HG03060 (cell line): ENCODE results near the gene NHLH2.

ENCODE experiments used
- ATAC-seq: cut with Tn5 transposase; IDR thresholded peaks from one replicate; pipeline ENCODE4 v1.9.1; 2021; ENCODE audit warnings: low read depth, moderate number of reproducible peaks; ENCODE audit not compliant: unreplicated experiment

Gene NHLH2

GRCh38 chr1:115839029-115839678, 1.8 kb downstream of the NHLH2 start:
- ATAC-seq, result no peak

GRCh38 chr1:115838431-115839028, 2.4 kb downstream of the NHLH2 start:
- no peak for ATAC-seq

- ATAC-seq, result no peak
Measured at GRCh38 chr1:115837740-115838421, 3.0 kb downstream of the NHLH2 start.

- ATAC-seq, result no peak
Measured at GRCh38 chr1:115837341-115837739, 3.6 kb downstream of the NHLH2 start.

- ATAC-seq, result no peak
Measured at GRCh38 chr1:115833856-115834255, 7.1 kb downstream of the NHLH2 start.

- no peak for ATAC-seq
Measured at GRCh38 chr1:115832651-115833050, 8.3 kb downstream of the NHLH2 start.

- ATAC-seq, result no peak
Measured at GRCh38 chr1:115830963-115831362, 10.0 kb downstream of the NHLH2 start.

GRCh38 chr1:115829947-115830346, 11.0 kb downstream of the NHLH2 start:
- no peak for ATAC-seq

GRCh38 chr1:115829023-115829674, 11.8 kb downstream of the NHLH2 start:
- no peak for ATAC-seq

- no peak for ATAC-seq
Measured at GRCh38 chr1:115828101-115829022, 12.6 kb downstream of the NHLH2 start.

GRCh38 chr1:115827452-115828044, 13.4 kb downstream of the NHLH2 start:
- ATAC-seq, result no peak

GRCh38 chr1:115826628-115827027, 14.3 kb downstream of the NHLH2 start:
- no peak for ATAC-seq

- ATAC-seq, result no peak
Measured at GRCh38 chr1:115822117-115822516, 18.8 kb downstream of the NHLH2 start.

GRCh38 chr1:115815694-115816093, 25.2 kb downstream of the NHLH2 start:
- no peak for ATAC-seq

- no peak for ATAC-seq
Measured at GRCh38 chr1:115814685-115815398, 26.1 kb downstream of the NHLH2 start.

GRCh38 chr1:115813727-115814126, 27.2 kb downstream of the NHLH2 start:
- no peak for ATAC-seq

GRCh38 chr1:115811140-115811828, 29.6 kb downstream of the NHLH2 start:
- no peak for ATAC-seq

GRCh38 chr1:115810609-115811008, 30.3 kb downstream of the NHLH2 start:
- ATAC-seq, result no peak

GRCh38 chr1:115809847-115810246, 31.1 kb downstream of the NHLH2 start:
- ATAC-seq, result no peak
